ENCODE measurements around the gene GHRL.
A peak's percentile ranks its signal among the peaks of the same experiment; 100 is the strongest.
"Not testable (repeated sequence)": the region's sequence is repeated elsewhere in the genome, so short reads cannot be mapped to it uniquely, and the experiment has no call there.

Gene GHRL

DNA sequence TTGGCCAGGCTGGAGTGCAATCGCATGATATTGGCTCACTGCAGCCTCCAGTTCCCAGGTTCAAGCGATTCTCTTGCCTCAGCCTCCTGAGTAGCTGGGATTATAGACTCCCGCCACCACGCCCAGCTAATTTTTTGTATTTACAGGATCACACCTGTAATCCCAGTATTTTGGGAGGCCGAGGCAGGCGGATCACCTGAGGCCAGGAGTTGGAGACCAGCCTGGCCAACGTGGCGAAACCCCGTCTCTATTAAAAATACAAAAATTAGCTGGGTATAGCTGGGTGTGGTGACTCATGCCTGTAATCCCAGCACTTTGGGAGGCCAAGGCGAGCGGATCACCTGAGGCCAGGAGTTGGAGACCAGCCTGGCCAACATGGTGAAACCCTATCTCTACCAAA is 20.3 kb downstream of the GHRL start:
- not testable (repeated sequence) for DNase-seq

GRCh38 chr3:10269443-10269842 is 23.3 kb downstream of the GHRL start:
- DNase-seq, result no peak

GRCh38 chr3:10268930-10269329 is 23.8 kb downstream of the GHRL start:
- no peak for DNase-seq

- no peak for DNase-seq
Observed at GRCh38 chr3:10268116-10268515, 24.6 kb downstream of the GHRL start.

DNA sequence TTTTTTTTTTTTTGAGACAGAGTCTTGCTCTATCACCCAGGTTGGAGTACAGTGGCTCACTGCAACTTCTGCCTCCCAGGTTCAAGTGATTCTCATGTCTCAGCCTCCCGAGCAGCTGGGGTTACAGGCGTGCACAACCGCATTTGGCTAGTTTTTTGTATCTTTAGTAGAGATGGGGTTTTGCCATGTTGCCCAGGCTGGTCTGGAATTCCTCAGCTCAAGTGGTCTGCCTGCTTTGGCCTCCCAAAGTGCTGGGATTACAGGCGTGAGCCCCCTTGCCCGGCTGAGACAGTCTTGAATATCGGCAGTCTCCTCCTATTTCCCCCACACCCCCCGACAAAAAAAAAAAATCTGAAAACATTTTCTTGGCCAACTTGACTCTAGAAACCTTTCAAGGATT is 25.8 kb downstream of the GHRL start:
- DNase-seq, result not testable (repeated sequence)

- DNase-seq, result no peak
Observed at GRCh38 chr3:10265833-10266232, 26.9 kb downstream of the GHRL start.

DNA sequence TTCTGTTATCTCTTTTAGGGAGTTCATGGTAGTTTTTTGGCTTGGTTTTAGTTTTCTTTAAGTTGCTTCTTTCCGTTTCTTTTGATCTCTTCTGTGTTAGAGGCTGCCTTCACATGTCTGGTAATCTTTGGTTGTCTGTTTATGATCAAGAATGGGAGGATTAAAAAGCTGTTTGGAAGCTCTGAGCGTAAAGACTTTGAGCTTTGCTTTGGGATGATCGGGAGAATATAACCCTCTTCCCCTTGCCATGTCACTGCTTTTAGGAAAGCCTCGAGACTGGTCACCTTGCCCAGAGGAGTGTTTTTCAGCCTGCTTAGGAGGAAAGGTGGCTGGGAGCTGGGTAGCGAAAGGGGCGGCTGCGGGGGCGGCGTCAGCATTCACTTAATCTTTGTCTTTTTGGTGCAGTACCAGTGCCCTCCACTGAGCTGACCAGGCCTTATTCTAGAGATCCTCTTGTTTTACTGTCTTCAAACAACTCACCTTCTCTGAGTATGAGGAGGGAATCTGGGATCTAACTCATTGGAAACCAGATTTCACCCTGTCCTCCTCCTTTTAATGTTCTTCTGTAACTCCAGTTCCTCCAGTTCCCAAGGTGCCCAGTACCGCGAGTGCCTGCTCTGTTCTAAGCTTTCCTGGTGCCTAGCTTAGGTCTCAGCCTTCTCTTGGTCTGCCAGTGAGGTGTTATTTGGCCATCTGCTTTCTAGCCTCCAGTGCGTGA is 28.9 kb downstream of the GHRL start:
- no peak for DNase-seq

GRCh38 chr3:10262027-10262426 is 30.7 kb downstream of the GHRL start:
- DNase-seq, result no peak

DNA sequence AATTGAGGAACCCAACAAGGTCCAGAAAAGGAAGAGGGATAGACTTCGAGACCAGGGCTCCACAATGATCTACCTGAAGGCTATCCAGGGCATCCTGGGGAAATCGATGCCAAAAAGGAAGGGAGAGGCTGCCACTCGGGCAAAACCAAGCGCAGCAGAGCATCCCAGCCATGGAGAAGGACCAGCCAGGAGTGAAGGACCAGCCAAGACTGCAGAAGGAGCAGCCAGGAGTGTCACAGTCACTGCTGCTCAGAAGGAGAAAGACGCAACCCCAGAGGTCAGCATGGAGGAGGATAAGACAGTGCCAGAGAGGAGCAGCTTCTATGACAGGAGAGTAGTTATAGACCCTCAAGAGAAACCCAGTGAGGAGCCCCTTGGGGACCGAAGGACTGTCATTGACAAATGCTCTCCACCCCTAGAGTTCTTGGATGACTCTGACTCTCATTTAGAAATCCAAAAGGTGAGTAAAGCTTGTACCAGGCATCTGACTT is 32.5 kb downstream of the GHRL start:
- DNase-seq, result no peak

DNA sequence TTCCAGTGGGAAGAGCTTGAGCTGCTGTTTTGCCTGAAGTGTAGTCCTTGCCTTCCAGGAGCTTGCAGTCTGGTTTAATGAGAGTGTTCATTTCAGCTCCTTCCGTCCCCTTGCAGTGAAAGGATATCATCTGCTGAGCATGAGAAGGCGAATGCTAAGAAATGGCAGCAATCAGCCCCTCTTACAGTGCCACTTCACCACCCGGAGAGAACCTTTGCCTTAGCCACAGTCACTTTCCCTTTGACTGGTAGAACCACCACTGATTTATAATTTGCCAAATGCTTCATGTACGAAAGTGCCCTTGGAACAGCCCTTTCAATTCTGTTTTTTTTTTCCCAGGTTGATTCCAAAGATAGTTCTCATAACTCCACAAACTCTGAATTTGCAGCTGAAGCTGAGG is 32.9 kb downstream of the GHRL start:
- DNase-seq, result no peak

- DNase-seq, result no peak
Observed at GRCh38 chr3:10259036-10259435, 33.7 kb downstream of the GHRL start.

DNA sequence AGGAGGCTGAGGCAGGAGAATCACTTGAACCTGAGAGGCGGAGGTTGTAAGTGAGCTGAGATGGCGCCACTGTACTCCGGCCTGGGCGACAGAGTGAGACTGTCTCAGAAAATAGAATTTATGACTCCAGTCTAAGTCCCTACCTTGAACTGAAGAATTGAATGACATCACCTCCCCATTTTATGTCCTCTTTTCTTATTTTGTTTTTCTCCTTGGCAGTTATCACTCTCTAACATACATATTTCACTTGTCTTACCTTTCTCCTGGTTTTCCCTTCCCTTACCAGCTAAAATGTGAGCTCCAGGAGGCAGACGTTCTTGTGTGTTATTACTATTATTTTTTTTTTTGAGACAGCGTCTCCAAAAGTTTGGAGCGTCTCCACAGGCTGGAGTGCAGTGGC is 36.9 kb downstream of the GHRL start:
- DNase-seq, result no peak

- no peak for DNase-seq
Observed at GRCh38 chr3:10253731-10254130, 39.0 kb downstream of the GHRL start.

DNA sequence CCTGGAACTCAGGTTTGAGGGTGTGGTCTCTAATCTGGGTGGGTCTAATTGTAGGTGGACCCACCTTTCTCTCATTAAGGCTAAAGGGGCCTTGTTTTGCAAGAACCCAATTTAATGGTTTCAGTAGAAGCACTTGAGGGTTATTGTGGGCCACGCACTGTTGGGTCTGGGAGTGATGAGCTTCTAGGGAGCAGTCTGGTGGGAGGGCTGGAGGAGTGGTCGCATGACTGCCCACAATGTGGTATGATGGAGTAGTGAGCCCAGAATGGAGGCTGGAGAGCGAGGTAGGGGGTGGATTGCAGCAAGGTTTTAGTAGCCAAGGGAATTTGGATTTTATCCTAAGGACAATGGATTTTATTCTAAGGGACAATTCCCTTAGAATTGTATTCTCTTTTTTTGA is 41.7 kb downstream of the GHRL start:
- DNase-seq, result no peak

GRCh38 chr3:10249833-10250232 is 42.9 kb downstream of the GHRL start:
- DNase-seq, result no peak

- no peak for DNase-seq
Observed at GRCh38 chr3:10248984-10249748, 43.6 kb downstream of the GHRL start.

DNA sequence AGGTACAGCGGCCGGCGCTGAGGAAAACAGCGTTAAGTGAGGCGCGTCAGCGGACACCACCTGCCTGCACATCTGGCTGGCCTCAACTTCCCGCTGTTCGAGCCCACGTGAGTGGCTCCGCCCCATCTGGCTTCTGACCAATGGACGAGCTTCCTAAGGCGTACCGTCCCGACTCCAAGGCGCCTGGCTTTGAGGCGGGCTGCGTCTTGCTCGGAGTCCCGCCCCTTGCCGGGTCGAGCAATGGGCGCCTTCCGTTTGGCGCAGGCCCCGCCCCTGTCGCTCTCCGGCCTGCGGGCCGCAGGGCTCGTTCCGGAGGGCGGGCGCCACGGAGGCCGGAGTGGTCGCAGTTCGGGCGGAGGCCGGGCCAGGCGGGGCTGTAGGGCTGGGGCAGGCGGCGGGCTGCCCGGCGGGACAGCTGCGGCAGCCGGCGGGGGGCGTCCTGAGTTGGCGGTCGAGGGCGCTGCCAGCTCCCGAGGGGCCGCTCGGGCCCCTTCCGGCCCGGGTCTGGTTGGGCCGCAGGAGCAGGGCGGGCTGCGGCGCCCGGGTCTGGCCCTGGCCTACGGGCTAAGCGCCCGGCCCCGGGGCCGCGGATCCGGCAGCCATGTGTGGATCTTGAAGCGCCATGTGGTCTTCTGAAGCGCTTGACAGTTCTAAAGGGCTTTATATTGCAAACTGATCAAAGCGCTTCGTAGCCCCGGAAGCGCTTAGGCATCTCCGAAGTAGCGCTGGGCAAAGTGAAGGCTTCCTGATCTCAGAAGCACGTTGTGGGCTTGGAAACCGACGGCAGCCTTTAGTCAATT is 44.4 kb downstream of the GHRL start, which contains the start of gene TATDN2:
Gene TATDN2 (plus strand): TSS at position 276 of the 800 bp plus-strand sequence. CDS start 742 bp downstream, outside the sequence.
- DNase-seq, result peak; percentile 79 to 82

DNA sequence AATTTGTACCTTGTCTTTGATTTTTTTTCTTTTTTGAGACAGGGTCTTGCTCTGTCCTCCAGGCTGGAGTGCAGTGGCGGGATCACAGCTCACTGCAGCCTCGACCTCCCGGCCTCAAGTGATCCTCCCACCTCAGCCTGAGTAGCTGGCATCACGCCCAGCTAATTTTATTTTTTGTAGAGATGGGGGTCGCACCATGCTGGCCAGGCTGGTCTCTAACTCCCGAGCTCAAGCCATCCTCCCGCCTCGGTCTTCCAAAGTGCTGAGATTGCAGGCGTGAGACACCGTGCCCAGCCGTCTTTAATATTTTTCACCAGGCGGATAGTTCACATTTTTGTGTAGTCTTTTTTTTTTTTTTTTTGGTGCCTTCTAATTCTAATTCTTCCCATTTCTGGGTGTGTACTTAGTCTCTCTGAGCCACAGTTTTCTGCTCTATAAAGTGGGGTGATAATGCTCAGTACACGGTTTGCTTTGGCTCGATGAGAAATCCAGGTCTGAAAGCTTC is 45.0 kb downstream of the GHRL start:
- no peak for DNase-seq

GRCh38 chr3:10245081-10245712 is 47.5 kb downstream of the GHRL start:
- DNase-seq, result no peak

GRCh38 chr3:10244009-10244408 is 48.7 kb downstream of the GHRL start:
- no peak for DNase-seq

- DNase-seq, result no peak
Observed at GRCh38 chr3:10242182-10243065, 50.3 kb downstream of the GHRL start.

DNA sequence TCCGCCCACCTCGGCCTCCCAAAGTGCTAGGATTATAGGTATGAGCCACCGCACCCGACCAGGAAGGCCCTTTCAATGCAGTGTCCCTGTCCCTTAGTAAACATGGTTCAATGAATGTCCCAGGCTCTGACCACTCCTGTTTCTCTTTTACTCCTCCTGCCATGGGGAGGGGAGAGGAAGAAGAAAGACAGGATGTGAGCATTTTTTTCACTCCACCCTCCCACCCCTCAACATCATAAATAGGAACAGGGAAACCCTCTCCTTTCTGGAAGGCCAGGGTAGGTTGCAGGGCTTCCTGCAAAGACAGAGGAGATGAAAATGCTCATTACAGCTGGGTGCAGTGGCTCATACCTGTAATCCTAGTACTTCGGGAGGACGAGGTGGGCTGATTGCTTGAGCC is 51.9 kb downstream of the GHRL start:
- no peak for DNase-seq
